HUDEP-2 (cell line): ENCODE results near the gene POC1A.

Source experiments
- DNase-seq, 76 experiments: peaks; one replicate each; lab custom pipeline; 2025; ENCODE audit not compliant: unreplicated experiment in 76 of 76; lab: John Stamatoyannopoulos, UW

POC1A gene

GRCh38 chr3:52109611-52110301, 44.5 kb downstream of the POC1A start:
- no peak for DNase-seq

GRCh38 chr3:52108302-52109232, 45.7 kb downstream of the POC1A start:
- peak in 19 of 76 experiments; percentile 2 to 31 (median 14) for DNase-seq

- no peak for DNase-seq
These were observed 47.1 kb downstream of the POC1A start for GRCh38 chr3:52106951-52107611.

- DNase-seq: no peak
These were observed 49.3 kb downstream of the POC1A start for GRCh38 chr3:52104684-52105640.

- no peak for DNase-seq
These were observed 51.3 kb downstream of the POC1A start for GRCh38 chr3:52102934-52103333.

GRCh38 chr3:52099001-52099401, 55.2 kb downstream of the POC1A start:
- DNase-seq: no peak

GRCh38 chr3:52097851-52098507, 56.2 kb downstream of the POC1A start:
- no peak for DNase-seq

- no peak for DNase-seq
These were observed 58.0 kb downstream of the POC1A start for GRCh38 chr3:52095990-52096775.

GRCh38 chr3:52094571-52095485, 59.4 kb downstream of the POC1A start:
- no peak for DNase-seq

GRCh38 chr3:52093756-52094545, 60.3 kb downstream of the POC1A start:
- DNase-seq: no peak

GRCh38 chr3:52092891-52093290, 61.3 kb downstream of the POC1A start:
- DNase-seq: no peak

- DNase-seq: no peak
These were observed 62.0 kb downstream of the POC1A start for GRCh38 chr3:52092271-52092660.

- DNase-seq: no peak
These were observed 62.5 kb downstream of the POC1A start for GRCh38 chr3:52091586-52092270.

- no peak for DNase-seq
These were observed 63.2 kb downstream of the POC1A start for GRCh38 chr3:52090933-52091468.

GRCh38 chr3:52090131-52090932, 63.9 kb downstream of the POC1A start:
- no peak for DNase-seq
